ENCODE results near the gene GIGYF2.

GIGYF2 gene

DNA sequence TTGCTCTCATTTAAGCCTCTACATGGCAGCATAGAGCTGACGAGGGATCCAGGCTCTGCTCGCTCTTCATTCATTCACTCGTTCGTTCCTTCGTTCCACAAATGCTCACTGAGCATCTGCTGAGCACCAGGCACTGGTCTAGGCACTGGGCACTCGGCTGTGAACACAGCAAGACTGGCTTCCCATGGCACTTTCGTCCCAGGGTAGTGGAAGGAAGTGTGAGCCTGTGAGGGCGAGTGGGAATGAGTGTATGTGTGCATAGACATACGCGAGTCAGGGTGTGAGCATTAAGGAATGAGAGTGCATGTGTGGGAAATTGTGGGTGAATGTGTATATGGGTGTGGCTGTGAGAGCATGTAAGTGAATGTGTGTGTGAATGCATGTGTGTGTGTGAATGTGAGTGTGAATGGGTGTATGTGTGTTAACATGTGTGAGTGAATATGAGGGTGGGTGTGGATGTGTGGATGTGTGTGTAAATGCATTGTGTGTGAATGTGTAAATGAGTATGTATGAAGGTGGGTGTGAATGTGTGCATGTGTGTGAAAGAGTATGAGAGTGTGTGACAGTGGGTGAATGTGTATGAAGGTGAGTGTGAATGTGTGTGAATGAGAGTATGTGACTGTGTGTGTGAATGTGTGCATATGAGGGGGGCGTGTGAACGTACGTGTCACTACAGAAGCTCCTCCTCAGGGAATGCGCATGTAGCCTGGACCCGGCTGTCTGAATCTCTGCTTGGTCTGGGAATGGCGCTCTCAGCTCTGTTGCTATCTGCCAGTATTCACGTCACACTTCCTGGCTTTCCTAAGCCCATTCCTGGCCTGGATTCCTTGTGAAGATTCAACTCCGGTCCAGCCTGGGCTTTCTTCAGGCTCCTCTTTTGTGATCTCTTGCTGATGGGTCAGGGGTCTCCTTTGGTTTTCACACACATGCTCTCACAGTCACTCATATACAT is 201.7 kb downstream of the GIGYF2 start:
- Histone ChIP-seq H3K27ac (ENCODE audit: extremely low read depth, low read depth, low read length) (no peak overlapping the region), H3K4me3 (ENCODE audit: low read depth, low read length) (no peak overlapping the region), H3K36me3 (ENCODE audit: control insufficient read depth in 2 of 2, insufficient read depth in 1 of 2, low read length in 2 of 2) (peaks cover 0 to 6% of the 10 kb centered on the region in 2 experiments; a peak in 1 of 3 replicates), H3K9me3 (ENCODE audit: control insufficient read depth, insufficient read depth, low read depth, low read length) (no peaks in the 10 kb centered on the region), H3K4me1 (ENCODE audit: control insufficient read depth, insufficient read depth, low read length) (no peaks in the 10 kb centered on the region)
- TF ChIP-seq ZBTB1 (tag by site-specific recombination; IDR thresholded peaks at IDR 0.05) (no peak), YY1 (tag by site-specific recombination; IDR thresholded peaks at IDR 0.05) (no peak), ZNF610 (tag by site-specific recombination; IDR thresholded peaks at IDR 0.05; ENCODE audit: borderline replicate concordance) (no peak), ZNF585B (tag by site-specific recombination; IDR thresholded peaks at IDR 0.05) (no peak), ZNF473 (tag by site-specific recombination; IDR thresholded peaks at IDR 0.05) (no peak), PRDM1 (tag by site-specific recombination; IDR thresholded peaks at IDR 0.05) (peak; percentile 93), ZFHX2 (tag by site-specific recombination; conservative IDR thresholded peaks at IDR 0.05) (0 out of 2 replicates have a peak, but pooled peaks have one; percentile 11), ZNF654 (tag by site-specific recombination; IDR thresholded peaks at IDR 0.05; ENCODE audit: low read depth) (no peak), ZNF660 (tag by site-specific recombination; IDR thresholded peaks at IDR 0.05) (no peak)
- TF ChIP-seq, protein P1, sequence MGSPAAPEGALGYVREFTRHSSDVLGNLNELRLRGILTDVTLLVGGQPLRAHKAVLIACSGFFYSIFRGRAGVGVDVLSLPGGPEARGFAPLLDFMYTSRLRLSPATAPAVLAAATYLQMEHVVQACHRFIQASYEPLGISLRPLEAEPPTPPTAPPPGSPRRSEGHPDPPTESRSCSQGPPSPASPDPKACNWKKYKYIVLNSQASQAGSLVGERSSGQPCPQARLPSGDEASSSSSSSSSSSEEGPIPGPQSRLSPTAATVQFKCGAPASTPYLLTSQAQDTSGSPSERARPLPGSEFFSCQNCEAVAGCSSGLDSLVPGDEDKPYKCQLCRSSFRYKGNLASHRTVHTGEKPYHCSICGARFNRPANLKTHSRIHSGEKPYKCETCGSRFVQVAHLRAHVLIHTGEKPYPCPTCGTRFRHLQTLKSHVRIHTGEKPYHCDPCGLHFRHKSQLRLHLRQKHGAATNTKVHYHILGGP (tag by site-specific recombination; IDR thresholded peaks at IDR 0.05), result no peak
- TF ChIP-seq, protein P2, sequence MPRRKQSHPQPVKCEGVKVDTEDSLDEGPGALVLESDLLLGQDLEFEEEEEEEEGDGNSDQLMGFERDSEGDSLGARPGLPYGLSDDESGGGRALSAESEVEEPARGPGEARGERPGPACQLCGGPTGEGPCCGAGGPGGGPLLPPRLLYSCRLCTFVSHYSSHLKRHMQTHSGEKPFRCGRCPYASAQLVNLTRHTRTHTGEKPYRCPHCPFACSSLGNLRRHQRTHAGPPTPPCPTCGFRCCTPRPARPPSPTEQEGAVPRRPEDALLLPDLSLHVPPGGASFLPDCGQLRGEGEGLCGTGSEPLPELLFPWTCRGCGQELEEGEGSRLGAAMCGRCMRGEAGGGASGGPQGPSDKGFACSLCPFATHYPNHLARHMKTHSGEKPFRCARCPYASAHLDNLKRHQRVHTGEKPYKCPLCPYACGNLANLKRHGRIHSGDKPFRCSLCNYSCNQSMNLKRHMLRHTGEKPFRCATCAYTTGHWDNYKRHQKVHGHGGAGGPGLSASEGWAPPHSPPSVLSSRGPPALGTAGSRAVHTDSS (tag by site-specific recombination; IDR thresholded peaks at IDR 0.05), result no peak
- TF ChIP-seq, protein P3, sequence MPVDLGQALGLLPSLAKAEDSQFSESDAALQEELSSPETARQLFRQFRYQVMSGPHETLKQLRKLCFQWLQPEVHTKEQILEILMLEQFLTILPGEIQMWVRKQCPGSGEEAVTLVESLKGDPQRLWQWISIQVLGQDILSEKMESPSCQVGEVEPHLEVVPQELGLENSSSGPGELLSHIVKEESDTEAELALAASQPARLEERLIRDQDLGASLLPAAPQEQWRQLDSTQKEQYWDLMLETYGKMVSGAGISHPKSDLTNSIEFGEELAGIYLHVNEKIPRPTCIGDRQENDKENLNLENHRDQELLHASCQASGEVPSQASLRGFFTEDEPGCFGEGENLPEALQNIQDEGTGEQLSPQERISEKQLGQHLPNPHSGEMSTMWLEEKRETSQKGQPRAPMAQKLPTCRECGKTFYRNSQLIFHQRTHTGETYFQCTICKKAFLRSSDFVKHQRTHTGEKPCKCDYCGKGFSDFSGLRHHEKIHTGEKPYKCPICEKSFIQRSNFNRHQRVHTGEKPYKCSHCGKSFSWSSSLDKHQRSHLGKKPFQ (tag by site-specific recombination; IDR thresholded peaks at IDR 0.05), result peak; percentile 71; the same call in 1 of the 2 replicates
- ChIA-PET CTCF (no interaction called here), POLR2A (no interaction called here)

DNA sequence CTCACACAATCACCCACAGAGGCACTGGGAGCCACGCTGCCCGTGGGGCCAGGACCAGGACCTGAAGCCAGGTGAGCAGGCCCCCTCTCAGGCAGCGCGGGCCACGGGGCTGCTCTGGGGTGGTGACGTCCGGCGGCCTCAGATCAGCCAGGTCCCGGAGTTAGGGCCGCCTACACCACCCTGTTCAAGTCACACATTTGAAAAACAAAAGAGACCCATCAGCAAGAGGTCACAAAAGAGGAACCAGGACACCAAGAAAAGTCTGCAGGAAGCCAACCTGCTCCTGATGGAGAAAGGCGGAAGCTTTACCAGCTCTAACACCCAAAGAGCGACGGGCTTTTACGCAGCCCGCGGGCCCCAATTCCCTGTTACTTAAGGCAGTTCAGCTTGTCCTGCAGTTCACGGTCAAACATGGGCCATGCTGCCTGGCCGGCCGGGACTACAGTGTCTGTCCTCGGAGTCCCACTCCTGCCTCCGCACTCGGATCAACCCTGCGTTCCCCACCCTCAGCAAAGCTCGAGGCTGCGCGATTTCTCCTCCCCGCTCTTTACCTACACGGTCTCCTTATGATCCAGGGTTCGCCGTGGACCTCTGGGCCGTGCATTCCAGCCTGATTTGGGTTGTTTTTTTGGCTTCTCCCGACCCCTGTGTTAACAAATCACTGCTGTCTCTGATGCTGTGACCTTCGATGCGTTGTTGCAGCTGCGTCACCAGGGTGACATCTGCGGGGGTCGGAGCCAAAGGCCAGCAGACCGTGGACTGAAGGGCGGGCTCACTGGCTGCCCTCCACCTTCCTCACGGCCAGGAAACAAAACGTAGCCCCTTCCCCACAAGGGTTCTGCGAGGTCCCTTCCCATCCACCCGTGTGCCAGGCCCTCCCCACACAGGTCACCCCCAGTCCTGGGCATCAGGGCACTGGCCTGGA is 203.9 kb downstream of the GIGYF2 start:
- TF ChIP-seq ZBTB49 (tag by site-specific recombination; IDR thresholded peaks at IDR 0.05; ENCODE audit: low read depth) (no peak), ZNF350 (tag by site-specific recombination; IDR thresholded peaks at IDR 0.05) (no peak), ZNF121 (tag by site-specific recombination; IDR thresholded peaks at IDR 0.05) (no peak), GLI4 (tag by site-specific recombination; IDR thresholded peaks at IDR 0.05) (no peak), KLF7 (tag by site-specific recombination; IDR thresholded peaks at IDR 0.05; ENCODE audit: borderline replicate concordance) (no peak), ZNF266 (tag by site-specific recombination; IDR thresholded peaks at IDR 0.05; ENCODE audit: low read depth) (no peak)
- no peak overlapping the region for H3K4me3 ChIP-seq (ENCODE audit: low read depth, low read length)
- H3K4me1 ChIP-seq (ENCODE audit: control insufficient read depth, insufficient read depth, low read length), result no peaks in the 10 kb centered on the region
- no peak overlapping the region for H3K27ac ChIP-seq (ENCODE audit: extremely low read depth, low read depth, low read length)
- CTCF ChIA-PET, result interaction anchor here (0.5 to 1.1 kb wide), 2 partner anchors 153 to 221 kb away, joined by 3 to 4 read pairs; no protein-coding TSS in a partner anchor
- no peaks in the 10 kb centered on the region for H3K9me3 ChIP-seq (ENCODE audit: control insufficient read depth, insufficient read depth, low read depth, low read length)
- peaks cover 0 to 6% of the 10 kb centered on the region in 2 experiments; a peak in 1 of 3 replicates for H3K36me3 ChIP-seq (ENCODE audit: control insufficient read depth in 2 of 2, insufficient read depth in 1 of 2, low read length in 2 of 2)
- POLR2A ChIA-PET, result no interaction called here

All from HEK293 (cell line).